Rectal smooth muscle tissue (tissue), 1 donor: ENCODE data around the gene CRHBP.
A peak's percentile ranks its signal among the peaks of the same experiment; 100 is the strongest.
"Not testable (repeated sequence)": the region's sequence is repeated elsewhere in the genome, so short reads cannot be mapped to it uniquely, and the experiment has no call there.

Source experiments
- H3K27ac ChIP-seq: one replicate; pipeline ENCODE4 v1.7.0; 2013; ENCODE audit warnings: low read depth, low read length, inconsistent platforms
- H3K27me3 ChIP-seq: one replicate; pipeline ENCODE4 v1.7.0; 2013; ENCODE audit warnings: low read length; ENCODE audit not compliant: control insufficient read depth, insufficient read depth
- H3K36me3 ChIP-seq: one replicate; pipeline ENCODE4 v1.7.0; 2013; ENCODE audit warnings: low read length; ENCODE audit not compliant: control insufficient read depth, insufficient read depth
- H3K4me1 ChIP-seq: one replicate; pipeline ENCODE4 v1.7.0; 2013; ENCODE audit warnings: low read length; ENCODE audit not compliant: control insufficient read depth, insufficient read depth
- H3K4me3 ChIP-seq: one replicate; pipeline ENCODE4 v1.7.0; 2013; ENCODE audit warnings: low read length
- H3K9ac ChIP-seq: one replicate; pipeline ENCODE4 v1.7.0; 2013; ENCODE audit warnings: low read length

CRHBP gene, protein sequence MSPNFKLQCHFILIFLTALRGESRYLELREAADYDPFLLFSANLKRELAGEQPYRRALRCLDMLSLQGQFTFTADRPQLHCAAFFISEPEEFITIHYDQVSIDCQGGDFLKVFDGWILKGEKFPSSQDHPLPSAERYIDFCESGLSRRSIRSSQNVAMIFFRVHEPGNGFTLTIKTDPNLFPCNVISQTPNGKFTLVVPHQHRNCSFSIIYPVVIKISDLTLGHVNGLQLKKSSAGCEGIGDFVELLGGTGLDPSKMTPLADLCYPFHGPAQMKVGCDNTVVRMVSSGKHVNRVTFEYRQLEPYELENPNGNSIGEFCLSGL

DNA sequence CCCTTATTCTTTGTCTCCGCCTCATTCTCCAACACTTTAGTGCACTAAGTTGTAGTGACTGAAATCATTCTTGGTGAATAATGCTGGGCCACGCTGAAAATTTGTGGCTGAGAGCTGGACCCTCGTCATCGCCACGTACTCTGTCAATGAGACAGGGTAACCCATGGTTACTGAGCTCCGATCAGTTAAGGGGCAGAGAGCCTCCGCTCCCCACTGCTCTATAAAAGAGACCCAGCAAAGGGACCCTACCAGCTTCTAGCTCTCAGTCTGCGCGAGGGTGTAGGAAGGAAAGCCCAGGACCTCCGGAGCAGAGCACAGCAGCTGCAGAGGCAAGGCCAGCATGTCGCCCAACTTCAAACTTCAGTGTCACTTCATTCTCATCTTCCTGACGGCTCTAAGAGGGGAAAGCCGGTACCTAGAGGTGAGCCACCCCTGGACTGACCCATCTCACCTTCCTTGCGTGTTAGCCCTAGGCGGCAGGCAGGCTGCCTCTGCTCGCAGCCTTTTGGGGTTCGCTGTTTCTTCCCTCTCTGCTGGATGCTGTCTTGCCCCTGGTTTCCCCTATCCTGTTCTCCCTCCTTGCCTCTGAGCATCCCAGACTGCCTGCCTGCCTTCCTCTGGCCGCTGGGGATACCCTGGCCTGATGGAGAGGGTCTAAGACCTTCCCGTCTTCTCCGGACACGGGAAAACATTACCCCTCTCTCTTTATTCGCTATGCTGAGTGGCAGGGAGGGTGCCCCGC, at the start of gene CRHBP:
TSS of gene CRHBP (plus strand) at position 251 of the 742 bp plus-strand sequence. CDS start at position 341, 90 bp downstream.
- Histone ChIP-seq H3K27me3 (peaks cover 3% of the 10 kb centered on the region), H3K27ac (no peak within 1 kb of the TSS), H3K4me3 (peak within 1 kb of the TSS; percentile 43), H3K4me1 (no peaks in the 10 kb centered on the region), H3K9ac (no peak within 1 kb of the TSS), H3K36me3 (no peaks in the 10 kb centered on the region)

DNA sequence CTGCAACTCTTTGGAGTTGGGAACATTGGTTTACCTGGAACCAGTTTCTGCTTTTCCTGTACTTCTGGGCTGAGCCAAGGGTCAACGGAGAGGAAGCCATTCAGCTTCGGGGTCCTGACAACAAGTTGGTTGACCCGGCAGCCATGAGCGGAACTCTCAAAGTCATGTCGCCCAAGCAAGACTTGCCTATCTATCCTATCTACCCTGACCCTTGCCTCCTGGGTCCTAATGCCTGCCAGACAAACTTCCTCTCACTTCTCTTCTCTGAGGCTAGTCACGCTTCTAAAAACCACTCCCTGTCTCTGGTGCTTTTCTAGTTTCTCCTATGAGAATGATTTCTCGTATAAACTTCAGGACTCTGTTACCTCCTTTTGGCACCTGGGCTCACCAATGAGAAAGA, 44.7 kb upstream of the CRHBP start:
- Histone ChIP-seq H3K27me3 (no peaks in the 10 kb centered on the region), H3K36me3 (no peaks in the 10 kb centered on the region), H3K4me1 (no peaks in the 10 kb centered on the region), H3K4me3 (no peak overlapping the region), H3K9ac (no peak overlapping the region), H3K27ac (no peak overlapping the region)

- not testable (repeated sequence) for H3K36me3 ChIP-seq, H3K4me1 ChIP-seq, H3K27ac ChIP-seq, H3K4me3 ChIP-seq, H3K9ac ChIP-seq, H3K27me3 ChIP-seq
These were observed 42.4 kb upstream of the CRHBP start for GRCh38 chr5:76910344-76910933.

GRCh38 chr5:76914671-76915070, 38.2 kb upstream of the CRHBP start:
- H3K9ac ChIP-seq, H3K27me3 ChIP-seq, H3K36me3 ChIP-seq, H3K4me1 ChIP-seq, H3K27ac ChIP-seq, H3K4me3 ChIP-seq: not testable (repeated sequence)

GRCh38 chr5:76918539-76918938, 34.3 kb upstream of the CRHBP start:
- Histone ChIP-seq H3K4me1 (no peaks in the 10 kb centered on the region), H3K9ac (no peak overlapping the region), H3K4me3 (no peak overlapping the region), H3K27me3 (no peaks in the 10 kb centered on the region), H3K27ac (no peak overlapping the region), H3K36me3 (no peaks in the 10 kb centered on the region)

DNA sequence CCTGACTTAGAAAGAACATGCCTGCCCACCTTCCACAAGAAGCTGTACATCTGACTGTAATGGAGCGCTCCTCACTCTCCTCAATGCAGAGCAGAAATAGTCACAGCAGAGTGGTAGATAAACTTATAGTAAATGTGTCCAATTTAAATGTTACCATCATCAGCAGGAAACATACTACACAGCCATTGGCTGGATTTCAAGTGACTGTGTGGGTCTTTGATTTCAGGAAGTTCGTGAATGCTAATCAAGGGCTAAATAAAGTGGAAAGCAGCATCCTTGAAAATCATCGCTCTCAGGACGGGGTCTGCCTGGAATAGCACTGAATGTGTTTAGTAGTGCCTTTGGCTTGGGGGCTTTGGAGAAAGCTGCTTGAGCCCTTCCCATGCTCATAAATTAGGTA, 32.4 kb upstream of the CRHBP start:
- no peak overlapping the region for H3K9ac ChIP-seq
- no peaks in the 10 kb centered on the region for H3K4me1 ChIP-seq
- no peak overlapping the region for H3K4me3 ChIP-seq
- H3K27ac ChIP-seq: no peak overlapping the region
- no peaks in the 10 kb centered on the region for H3K36me3 ChIP-seq
- no peaks in the 10 kb centered on the region for H3K27me3 ChIP-seq

DNA sequence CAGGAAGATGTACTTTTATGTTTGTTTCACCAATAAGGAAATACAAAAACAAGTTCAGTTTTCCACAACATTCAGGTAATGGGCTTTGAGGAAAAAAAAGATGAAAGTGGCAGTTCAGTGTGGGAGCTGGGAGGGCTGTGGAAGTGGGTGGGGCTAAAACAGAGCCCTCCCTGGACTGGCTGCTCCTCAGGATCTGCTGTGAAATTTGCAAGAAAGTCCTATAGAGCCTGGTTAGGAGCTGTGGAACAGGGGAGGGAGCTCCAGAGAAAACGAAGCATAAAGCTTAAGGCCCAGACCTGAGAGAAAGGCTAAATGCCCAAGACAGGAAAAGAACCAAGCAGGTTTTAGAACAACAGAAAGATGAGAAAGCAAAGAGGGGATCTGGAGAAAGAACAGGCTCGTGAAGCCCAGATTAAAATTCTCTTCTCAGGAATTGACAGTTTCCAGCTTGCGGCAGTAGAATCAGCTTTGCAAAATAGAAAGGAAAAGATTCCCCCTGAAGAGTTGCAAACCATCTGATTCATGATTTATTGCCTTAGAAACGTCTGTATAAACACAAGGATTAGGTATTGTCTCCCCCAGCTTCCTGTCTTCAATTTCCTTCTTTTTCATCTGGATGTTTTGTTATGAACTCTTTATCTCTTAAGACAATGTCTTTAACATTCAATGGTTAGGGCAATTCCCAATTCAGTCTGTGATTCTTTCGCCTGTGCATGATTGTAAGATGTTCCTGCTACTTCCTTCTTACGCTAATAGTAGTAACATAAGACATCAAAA, 26.3 kb upstream of the CRHBP start:
- H3K36me3 ChIP-seq: no peaks in the 10 kb centered on the region
- no peak overlapping the region for H3K9ac ChIP-seq
- H3K4me3 ChIP-seq: no peak overlapping the region
- no peaks in the 10 kb centered on the region for H3K4me1 ChIP-seq
- H3K27me3 ChIP-seq: no peaks in the 10 kb centered on the region
- H3K27ac ChIP-seq: no peak overlapping the region

DNA sequence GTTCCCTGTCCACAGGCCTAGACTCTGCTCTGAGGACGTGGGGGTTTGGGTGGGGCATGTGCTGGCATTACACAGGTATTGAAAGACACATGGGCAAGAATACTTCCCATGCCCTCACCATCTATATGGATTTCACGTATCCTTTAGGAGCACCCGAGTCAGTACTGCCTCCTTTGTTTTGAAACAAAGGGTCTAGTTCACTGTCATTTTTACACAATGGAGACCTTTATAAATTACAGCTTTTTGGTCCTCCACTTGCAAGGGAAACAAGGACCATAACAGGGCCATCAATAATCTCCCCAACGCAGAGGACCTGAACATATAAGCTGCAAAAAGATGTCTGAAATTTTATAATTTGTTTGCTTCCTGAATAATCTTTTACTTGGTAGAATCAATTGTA, 24.9 kb upstream of the CRHBP start:
- H3K9ac ChIP-seq: no peak overlapping the region
- H3K27ac ChIP-seq: no peak overlapping the region

DNA sequence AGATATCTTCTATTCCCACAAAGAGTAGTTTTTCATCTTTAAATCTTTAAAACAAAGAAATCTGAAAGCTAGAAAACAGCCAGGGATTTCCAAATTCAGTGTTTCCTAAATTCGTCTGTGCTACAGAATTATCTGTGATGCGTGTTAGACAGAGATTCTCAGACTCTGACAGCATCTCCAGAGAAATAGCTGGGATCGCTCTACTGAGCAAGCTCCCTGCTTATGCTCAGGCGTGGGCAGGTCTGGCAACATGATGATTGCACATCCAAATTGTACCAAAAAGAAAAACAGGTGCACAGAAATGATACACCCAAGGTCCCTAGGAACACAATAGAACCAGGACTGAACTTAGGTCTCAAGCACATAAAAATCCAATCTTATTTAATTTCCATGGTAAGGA, 22.8 kb upstream of the CRHBP start:
- Histone ChIP-seq H3K27ac (no peak overlapping the region), H3K9ac (no peak overlapping the region), H3K27me3 (no peaks in the 10 kb centered on the region), H3K4me1 (no peaks in the 10 kb centered on the region), H3K36me3 (no peaks in the 10 kb centered on the region), H3K4me3 (no peak overlapping the region)

More for the DNA sequence above, 24.9 kb upstream of the CRHBP start:
- no peaks in the 10 kb centered on the region for H3K27me3 ChIP-seq
- H3K36me3 ChIP-seq: no peaks in the 10 kb centered on the region
- no peaks in the 10 kb centered on the region for H3K4me1 ChIP-seq
- H3K4me3 ChIP-seq: no peak overlapping the region

- no peak overlapping the region for H3K27ac ChIP-seq
- no peak overlapping the region for H3K4me3 ChIP-seq
- no peaks in the 10 kb centered on the region for H3K27me3 ChIP-seq
- no peaks in the 10 kb centered on the region for H3K4me1 ChIP-seq
- H3K9ac ChIP-seq: no peak overlapping the region
- no peaks in the 10 kb centered on the region for H3K36me3 ChIP-seq
These were observed 14.7 kb upstream of the CRHBP start for GRCh38 chr5:76938177-76938576.

GRCh38 chr5:76941000-76941399, 11.8 kb upstream of the CRHBP start:
- Histone ChIP-seq H3K9ac (no peak overlapping the region), H3K4me1 (no peaks in the 10 kb centered on the region), H3K4me3 (no peak overlapping the region), H3K27ac (no peak overlapping the region), H3K27me3 (no peaks in the 10 kb centered on the region), H3K36me3 (no peaks in the 10 kb centered on the region)

DNA sequence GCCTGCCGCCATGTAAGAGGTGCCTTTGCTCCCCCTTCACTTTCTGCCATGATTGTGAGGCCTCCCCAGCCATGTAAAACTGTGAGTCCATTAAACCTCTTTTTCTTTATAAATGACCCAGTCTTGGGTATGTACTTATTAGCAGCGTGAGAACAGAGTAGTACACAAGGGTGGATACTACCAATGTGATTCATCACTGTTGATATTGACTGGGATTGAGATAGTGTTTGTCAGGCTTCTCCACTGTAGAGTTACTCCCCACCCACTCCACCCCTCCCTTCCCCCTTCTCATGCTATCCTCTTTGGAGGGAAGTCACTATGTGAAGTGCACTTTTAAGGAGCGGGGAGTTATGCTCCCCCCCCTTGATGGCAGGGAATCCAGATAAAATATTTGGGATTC, 11.4 kb upstream of the CRHBP start:
- no peaks in the 10 kb centered on the region for H3K4me1 ChIP-seq
- H3K36me3 ChIP-seq: no peaks in the 10 kb centered on the region
- no peak overlapping the region for H3K27ac ChIP-seq
- no peak overlapping the region for H3K4me3 ChIP-seq
- no peak overlapping the region for H3K9ac ChIP-seq
- H3K27me3 ChIP-seq: no peaks in the 10 kb centered on the region
